Activated CD4-positive, alpha-beta T cell treated with anti-CD3 and anti-CD28 coated beads, Interleukin-2, amount 50 U/mL, for 1 hour (primary cell): ENCODE results near the gene CHIT1.

Experiments
- DNase-seq: peaks from one replicate; pipeline ENCODE4 v3.0.0-alpha.2; 2020

Gene CHIT1

GRCh38 chr1:203215573-203215972 lies 13.9 kb downstream of the CHIT1 start:
- DNase-seq = no peak

GRCh38 chr1:203214871-203215270 lies 14.6 kb downstream of the CHIT1 start:
- DNase-seq = no peak

- DNase-seq = no peak
These were observed 16.3 kb downstream of the CHIT1 start for GRCh38 chr1:203213126-203213525.

GRCh38 chr1:203211812-203212211 lies 17.7 kb downstream of the CHIT1 start:
- DNase-seq = no peak

- DNase-seq = no peak
These were observed 18.5 kb downstream of the CHIT1 start for GRCh38 chr1:203210988-203211387.

GRCh38 chr1:203210350-203210749 lies 19.1 kb downstream of the CHIT1 start:
- DNase-seq = no peak

GRCh38 chr1:203208181-203208580 lies 21.3 kb downstream of the CHIT1 start:
- no peak for DNase-seq

GRCh38 chr1:203207751-203208150 lies 21.7 kb downstream of the CHIT1 start:
- DNase-seq = no peak

GRCh38 chr1:203206129-203206687 lies 23.3 kb downstream of the CHIT1 start:
- DNase-seq = no peak

GRCh38 chr1:203204756-203205155 lies 24.7 kb downstream of the CHIT1 start:
- DNase-seq = no peak

- DNase-seq = no peak
These were observed 26.8 kb downstream of the CHIT1 start for GRCh38 chr1:203202431-203203245.

GRCh38 chr1:203201516-203202205 lies 27.8 kb downstream of the CHIT1 start:
- no peak for DNase-seq

GRCh38 chr1:203200916-203201315 lies 28.6 kb downstream of the CHIT1 start:
- DNase-seq = no peak

- DNase-seq = no peak
These were observed 29.5 kb downstream of the CHIT1 start for GRCh38 chr1:203199816-203200571.

GRCh38 chr1:203199481-203199815 lies 30.0 kb downstream of the CHIT1 start:
- DNase-seq = no peak

- no peak for DNase-seq
These were observed 30.5 kb downstream of the CHIT1 start for GRCh38 chr1:203199002-203199401.

- no peak for DNase-seq
These were observed 31.8 kb downstream of the CHIT1 start for GRCh38 chr1:203197625-203198024.

- no peak for DNase-seq
These were observed 33.1 kb downstream of the CHIT1 start for GRCh38 chr1:203196371-203196770.

- DNase-seq = no peak
These were observed 38.5 kb downstream of the CHIT1 start for GRCh38 chr1:203190949-203191348.

- DNase-seq = no peak
These were observed 39.5 kb downstream of the CHIT1 start for GRCh38 chr1:203189951-203190352.

GRCh38 chr1:203188686-203189232 lies 40.7 kb downstream of the CHIT1 start:
- no peak for DNase-seq

GRCh38 chr1:203187689-203188264 lies 41.7 kb downstream of the CHIT1 start:
- no peak for DNase-seq

- no peak for DNase-seq
These were observed 42.2 kb downstream of the CHIT1 start for GRCh38 chr1:203187304-203187685.
